ENCODE measurements around the gene ETHE1.
A peak's percentile ranks its signal among the peaks of the same experiment; 100 is the strongest.
"Not testable (repeated sequence)": the region's sequence is repeated elsewhere in the genome, so short reads cannot be mapped to it uniquely, and the experiment has no call there.

ETHE1 gene

DNA sequence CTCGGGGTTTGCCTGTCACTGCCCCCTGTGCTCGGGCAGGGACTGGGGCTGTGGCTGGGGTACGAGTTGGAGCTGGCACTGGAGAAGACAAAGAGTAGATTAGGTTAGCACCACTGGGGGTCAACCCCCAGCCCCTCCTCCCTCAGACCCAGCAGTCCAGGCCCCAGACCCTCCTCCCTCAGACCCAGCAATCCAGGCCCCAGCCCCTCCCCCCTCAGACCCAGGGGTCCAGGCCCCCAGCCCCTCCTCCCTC is 25.1 kb upstream of the ETHE1 start:
- DNase-seq (ENCODE audit: low read depth in 2 of 2): no peak

GRCh38 chr19:43551399-43552197 is 24.6 kb upstream of the ETHE1 start:
- no peak for DNase-seq (ENCODE audit: low read depth in 2 of 2)

DNA sequence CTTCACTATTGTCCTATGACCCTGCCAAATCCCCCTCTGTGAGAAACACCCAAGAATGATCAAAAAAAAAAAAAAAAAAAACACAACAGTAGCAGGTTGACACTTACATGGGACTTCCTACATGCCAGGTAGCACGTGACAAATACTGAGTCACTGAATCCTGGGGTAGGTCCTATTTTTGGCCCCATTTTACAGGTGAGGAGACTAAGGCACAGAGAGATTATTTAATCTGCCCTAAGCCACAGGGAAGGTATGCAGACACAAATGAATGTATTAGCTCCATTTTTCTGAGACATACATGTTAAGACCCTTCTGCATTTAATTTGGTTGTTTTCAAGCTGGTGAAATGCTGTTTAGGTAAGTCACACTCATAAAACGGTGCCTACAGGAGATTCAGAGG is 21.7 kb upstream of the ETHE1 start:
- DNase-seq (ENCODE audit: low read depth in 2 of 2): no peak

DNA sequence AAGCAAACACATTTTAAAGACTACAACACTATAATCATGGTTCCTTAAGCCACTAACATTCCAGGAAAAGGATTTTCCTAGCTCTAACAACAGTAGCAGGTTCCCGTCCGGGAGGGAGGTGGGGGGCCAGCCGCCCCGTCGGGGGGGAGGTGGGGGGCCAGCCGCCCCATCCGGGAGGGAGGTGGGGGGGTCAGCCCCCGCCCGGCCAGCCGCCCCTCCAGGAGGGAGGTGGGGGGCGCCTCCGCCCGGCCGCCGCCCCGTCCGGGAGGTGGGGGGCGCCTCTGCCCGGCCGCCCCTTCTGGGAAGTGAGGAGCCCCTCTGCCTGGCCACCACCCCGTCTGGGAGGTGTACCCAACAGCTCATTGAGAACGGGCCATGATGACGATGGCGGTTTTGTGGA is 20.9 kb upstream of the ETHE1 start:
- DNase-seq (ENCODE audit: low read depth in 2 of 2): not testable (repeated sequence)

DNA sequence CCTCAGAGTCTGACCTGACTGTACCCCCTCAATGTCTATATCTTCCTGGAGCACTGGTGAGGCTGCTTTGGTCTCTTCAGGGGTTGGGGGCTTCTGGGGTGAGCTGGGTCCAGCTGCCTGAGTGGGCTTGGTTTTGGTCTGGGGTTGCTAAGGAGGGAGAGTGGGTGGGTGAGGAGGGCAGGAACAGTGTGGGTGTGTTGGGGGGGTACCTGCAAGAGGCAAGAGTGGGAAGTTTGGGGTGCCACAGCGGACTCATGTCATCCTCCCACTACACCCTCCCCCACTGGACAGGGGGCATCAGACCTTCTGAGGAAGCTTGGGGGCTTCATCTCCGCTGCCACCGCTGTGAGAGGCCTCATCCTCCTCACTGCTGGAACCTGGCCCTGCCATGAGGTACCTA is 19.6 kb upstream of the ETHE1 start:
- no peak for DNase-seq (ENCODE audit: low read depth in 2 of 2)

- no peak for DNase-seq (ENCODE audit: low read depth in 2 of 2)
Measured at GRCh38 chr19:43545981-43546380, 19.0 kb upstream of the ETHE1 start.

DNA sequence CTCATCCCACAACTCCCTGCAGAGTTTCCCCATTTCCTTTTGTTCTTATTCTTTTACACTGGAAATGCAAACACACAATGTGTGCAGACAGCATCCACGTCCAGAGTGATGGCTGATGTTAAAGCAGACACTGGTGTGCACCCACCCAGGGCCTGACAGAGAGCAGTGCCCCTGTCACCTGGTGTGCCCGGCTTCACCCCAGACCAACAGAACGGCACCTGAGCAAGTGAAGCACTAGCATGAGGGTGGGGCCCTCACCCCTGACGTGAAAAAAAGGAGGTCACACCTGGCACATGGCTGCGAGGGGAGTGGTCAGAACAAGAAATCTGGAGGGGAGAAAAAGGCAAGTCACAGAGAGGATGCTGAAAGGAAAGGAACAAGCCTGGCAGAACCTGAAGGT is 18.3 kb upstream of the ETHE1 start:
- DNase-seq (ENCODE audit: low read depth in 2 of 2): no peak

DNA sequence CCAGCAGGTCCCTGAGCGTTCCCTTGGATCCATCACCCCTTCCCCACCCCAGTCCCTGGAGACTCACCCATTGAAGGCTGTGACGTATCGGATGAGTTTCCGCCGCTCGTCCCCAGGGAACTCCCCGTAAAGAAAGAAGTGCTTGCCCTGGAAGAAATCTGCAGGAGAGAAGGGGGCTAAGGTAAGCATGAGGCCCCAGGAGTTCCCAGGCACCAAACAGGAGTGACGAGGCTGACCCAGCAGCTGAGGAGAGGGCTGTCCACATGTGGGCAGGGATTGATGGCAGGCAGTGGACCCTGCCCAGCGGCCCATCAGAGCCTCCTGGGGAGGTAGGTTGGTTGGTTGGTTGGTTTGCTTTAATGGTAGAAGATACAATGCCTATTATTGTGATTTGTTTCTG is 17.1 kb upstream of the ETHE1 start:
- DNase-seq (ENCODE audit: low read depth in 2 of 2): no peak

DNA sequence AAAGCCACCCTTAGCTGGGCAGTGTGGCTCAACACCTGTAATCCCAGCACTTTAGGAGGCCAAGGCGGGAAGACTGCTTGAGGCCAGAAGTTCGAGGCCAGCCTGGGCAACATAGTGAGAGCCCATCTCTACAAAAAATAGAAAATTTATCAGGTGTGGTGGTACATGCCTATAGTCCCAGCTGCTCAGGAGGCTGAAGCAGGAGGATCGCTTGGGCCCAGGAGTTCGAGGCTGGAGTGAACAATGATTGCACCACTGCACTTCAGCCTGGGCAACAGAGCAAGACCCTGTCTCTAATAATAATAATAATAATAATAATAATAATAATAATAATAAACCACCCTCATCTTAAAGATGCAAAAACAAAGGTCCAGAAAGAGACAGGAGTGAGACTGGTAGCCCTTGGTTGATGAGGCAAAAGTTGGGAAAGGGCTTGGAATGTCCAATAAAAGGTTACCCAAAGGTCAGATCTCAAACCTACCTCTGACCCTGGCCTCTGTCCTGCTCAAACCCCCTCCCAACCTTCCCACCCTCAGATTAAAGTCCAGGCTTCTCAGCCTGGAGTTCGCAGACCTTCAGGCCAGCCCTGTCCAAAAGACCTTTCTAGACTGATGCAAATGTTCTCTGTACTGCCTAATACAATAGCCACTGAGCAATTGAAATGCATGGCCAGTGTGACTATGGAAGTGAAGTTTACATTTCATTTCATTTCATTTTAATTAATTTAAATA is 15.1 kb upstream of the ETHE1 start:
- DNase-seq (ENCODE audit: low read depth in 2 of 2): no peak

DNA sequence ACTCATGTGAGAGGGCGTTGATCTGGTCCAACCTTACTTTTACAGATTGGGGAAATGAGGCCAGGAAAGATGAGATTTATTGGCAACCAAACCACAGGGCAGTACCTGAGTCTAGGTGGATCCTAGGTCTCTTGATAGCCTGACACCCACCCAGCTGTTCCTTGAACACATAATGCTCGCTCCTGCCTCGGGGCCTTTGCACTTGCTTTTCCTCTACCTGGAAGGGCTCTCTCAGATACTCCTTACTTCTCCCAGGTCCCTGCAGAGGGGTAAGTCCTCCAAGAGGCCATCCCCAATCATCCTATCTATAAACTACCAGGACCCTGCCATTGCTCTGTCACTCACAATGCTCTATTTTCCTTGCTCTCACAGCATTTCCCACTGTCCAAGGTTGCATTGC is 13.4 kb upstream of the ETHE1 start:
- no peak for DNase-seq (ENCODE audit: low read depth in 2 of 2)

DNA sequence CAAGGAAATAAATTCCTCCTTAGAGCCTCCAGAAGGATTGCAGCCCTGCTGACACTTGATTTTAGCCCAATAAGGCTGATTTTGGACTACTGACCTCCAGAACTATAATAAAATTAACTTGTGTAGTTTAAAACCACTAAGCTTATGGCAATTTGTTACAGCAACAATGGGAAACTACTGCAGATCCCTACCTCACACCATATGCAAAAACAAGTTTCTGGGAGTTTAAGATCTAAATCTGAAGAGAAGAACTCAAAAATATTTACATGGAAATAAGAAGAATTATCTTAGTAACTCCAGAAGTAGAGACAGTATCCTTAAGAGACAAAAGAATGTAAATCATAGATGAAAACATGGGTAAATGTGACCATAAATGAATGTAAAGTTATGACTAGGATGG is 11.9 kb upstream of the ETHE1 start:
- DNase-seq (ENCODE audit: low read depth in 2 of 2): no peak

- DNase-seq (ENCODE audit: low read depth in 2 of 2): no peak
Measured at GRCh38 chr19:43534816-43535761, 8.1 kb upstream of the ETHE1 start.

DNA sequence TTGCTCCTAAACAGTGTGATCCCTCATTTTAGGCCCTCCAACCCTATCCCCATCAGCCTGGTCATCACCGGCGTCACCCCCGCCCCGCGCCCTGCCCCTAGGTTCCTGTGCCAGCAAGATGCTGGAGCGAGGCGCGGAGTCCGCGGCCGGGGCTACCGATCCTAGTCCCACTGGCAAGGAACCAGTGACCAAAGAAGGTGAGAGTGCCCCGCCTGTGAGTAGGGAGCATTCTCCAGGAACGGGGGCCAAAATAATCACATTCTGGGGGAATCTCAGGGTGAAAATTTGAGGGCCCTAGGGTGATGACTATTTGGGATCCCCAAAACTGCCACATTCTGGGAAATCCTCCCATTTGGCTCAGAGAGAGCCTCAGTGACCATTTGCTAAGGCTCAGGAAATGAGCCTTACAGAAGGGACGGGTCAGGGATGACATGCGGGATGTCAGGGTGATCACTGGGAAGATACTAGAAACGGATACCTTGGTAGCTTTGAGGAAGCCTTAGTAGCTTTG is 7.4 kb upstream of the ETHE1 start:
- no peak for DNase-seq (ENCODE audit: low read depth in 2 of 2)

DNA sequence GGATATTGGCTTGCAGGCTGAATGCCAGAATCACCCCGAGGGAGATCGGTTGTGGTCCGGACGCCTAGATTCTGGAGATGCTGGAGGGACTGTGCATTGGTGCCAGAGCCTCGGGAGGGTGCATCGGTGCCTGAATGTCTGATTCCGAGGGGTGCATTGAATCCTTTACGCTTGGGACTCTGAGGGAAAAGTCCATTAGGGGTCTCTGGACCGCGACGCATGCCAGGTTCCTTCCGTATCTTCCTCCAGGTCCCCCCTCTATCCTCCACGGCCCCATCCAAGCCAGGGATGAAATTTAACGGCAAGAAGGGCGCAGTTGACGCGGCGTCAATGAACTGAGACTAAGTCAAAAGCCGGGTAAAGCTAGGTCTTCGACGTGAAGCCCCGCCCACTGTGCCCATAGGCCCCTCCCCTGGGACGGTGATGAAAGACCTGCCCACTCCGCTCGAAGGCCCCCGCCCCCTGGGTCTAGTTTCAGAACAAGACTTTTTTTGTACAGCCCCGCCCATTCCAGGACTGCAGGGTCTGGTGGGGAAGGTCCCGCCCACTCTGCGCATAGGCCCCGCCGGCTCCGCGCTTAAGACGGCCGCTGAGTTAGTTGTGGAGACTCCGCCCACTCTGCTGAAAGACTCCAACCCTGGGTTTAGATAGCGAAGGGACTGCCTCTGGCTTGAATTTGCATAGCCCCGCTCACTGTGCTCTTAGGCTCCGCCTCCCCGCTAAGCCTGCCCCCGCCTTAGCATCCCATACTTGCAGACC is 6.7 kb upstream of the ETHE1 start:
- peak; percentile 95 to 96 for DNase-seq (ENCODE audit: low read depth in 2 of 2)

GRCh38 chr19:43532962-43533545 is 6.1 kb upstream of the ETHE1 start, which contains the start of gene ZNF575:
TSS of gene ZNF575 (plus strand) at chr19:43533188. CDS start at chr19:43534423, 1,235 bp downstream.
- peak; percentile 84 to 91 for DNase-seq (ENCODE audit: low read depth in 2 of 2)

DNA sequence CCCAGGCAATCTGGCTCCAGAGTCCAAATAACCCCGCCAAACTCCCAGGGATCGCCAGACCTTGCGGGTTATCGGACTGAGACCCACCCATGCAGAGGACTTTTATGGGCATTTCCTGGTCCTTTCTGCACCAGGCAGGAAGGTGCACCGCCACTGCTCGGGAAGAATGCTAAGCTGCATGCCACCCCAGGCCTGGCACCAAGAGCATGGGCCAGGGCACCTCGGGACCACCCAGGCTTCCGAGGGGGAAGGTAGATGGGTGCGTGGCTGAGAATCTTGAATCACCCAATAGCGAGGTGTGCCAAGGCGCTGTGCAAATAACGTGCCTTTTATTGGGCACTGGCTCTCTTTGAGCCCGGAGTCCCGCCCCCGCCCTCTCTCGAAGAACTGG is 5.6 kb upstream of the ETHE1 start:
- peak; percentile 39 to 57 for DNase-seq (ENCODE audit: low read depth in 2 of 2)

DNA sequence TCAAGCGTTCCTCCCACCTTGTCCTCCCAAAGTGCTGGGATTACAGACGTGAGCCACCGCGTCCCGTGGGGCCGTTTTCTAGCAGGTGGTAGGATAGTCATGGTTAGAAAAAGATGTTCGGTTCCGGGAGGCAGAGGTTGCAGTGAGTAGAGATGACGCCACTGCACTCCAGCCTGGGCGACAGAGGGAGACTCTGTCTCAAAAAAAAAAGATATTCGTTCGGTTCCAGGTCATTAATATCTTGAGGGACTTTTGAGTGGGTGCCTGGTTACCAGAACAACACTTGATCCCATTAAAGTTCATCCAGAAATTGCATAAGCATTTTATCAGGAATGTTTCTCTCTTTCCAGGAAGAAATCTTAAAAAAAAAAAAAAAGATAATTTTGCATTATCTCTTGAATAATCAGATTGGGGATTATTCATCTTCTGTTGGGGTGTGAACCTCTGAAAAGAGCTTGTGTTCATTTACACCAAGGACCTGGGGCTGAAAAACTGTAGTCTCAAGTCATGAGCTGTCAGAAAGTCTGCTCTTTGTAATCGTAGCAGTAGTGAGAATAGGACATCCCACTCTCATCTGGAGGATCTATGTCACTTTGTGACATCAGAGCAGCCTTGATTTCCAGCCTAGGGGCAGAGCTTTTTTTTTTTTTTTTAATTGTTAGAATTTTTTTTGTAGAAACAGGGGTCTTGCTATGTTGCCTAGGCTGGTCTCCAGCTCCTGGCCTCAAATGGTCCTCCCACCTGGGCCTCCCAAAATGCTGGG is 1.0 kb upstream of the ETHE1 start:
- no peak for DNase-seq (ENCODE audit: low read depth in 2 of 2)

DNA sequence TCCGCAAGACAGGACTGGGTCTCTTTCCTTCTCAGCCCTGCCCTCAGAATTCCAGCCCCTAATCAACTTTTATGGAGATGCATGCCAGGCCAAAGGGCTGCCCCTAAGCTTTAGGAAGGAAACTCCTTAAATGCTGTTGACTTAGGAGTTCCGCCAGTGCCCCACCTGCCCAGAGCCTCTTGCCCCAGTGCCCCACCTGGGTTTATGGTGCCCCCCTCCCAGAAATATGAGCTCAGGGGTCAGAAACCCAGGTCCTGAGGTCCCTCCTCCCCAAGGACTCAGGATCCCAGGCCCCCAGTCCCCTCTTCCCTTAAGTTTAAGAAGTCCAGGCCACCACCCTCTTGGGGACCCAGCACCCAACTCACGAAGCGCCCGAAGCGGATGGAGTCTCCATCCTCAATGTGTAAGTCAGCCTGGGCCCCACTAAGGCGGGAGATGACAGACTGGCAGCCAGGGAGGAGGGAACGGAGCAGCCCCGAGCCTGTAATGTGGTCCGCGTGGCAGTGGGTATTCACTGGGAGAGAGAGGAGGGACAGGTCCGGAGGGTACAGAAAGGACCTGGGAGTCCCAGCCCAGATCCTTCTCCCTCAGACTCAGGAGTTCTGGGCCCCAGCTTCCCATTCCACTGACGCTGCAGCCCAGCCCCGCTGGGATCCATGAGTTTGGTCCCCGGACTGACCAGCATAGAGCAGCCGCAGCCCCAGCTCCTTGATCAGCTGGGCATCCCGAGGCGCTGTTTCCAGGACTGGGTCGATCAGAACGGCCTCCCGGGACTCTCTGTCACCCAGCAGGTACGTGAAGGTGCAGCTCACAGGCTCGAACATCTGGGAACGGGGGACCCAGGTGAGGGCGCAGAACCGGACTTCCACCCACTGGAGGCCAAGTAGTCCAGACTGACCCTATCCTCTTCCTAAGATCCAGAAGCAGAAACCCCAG is 897 bp downstream of the ETHE1 start:
- no peak for DNase-seq (ENCODE audit: low read depth in 2 of 2)

All from stimulated activated CD8-positive, alpha-beta memory T cell treated with anti-CD3 and anti-CD28 coated beads, Interleukin-15, amount 100 ng/mL, for 48 hours (primary cell).